SK-N-SH (cell line): ENCODE measurements around the gene LGSN. TPM values are rescaled to one million over a fixed set of nuclear protein-coding genes. Genes with fewer than 3 reads are reported as not detected.

ENCODE experiments used
- CTCF ChIA-PET: fragments of 300-600, 350-600 bp; formaldehyde crosslinking; extraction: SDS; loops from one replicate; lab custom pipeline; 2021; lab: Yijun Ruan, JAX
- POLR2A ChIA-PET: fragments of 350-600 bp; sonication (Branson Sonifier 250); formaldehyde crosslinking; extraction: SDS; loops from one replicate; lab custom pipeline; 2020; ENCODE audit warnings: antibody characterized with exemption, inconsistent platforms; lab: Yijun Ruan, JAX
- DNase-seq: peaks from one replicate; pipeline ENCODE4 v3.0.0; 2012
- H2AFZ ChIP-seq: fragments of 200-600 bp; sonication (generic); 2 replicates; pipeline ENCODE4 v1.8.1; 2016; ENCODE audit warnings: antibody characterized with exemption, mild to moderate bottlenecking, low read depth
- H3F3A ChIP-seq: fragments of 200-600 bp; sonication (generic); replicated peaks from 2 replicates; pipeline ENCODE3; 2016; ENCODE audit warnings: antibody characterized with exemption, mild to moderate bottlenecking; ENCODE audit not compliant: insufficient read depth
- H3K27ac ChIP-seq, 2 experiments: fragments of 200-500 bp in 1 of 2; fragments of 200-600 bp in 1 of 2; sonication (Bioruptor generic) in 1 of 2; sonication (generic), shearing (Covaris generic) in 1 of 2; 2 replicates each; pipeline versions ENCODE4 v1.5.1 to v1.6.1; 2014 to 2016; ENCODE audit warnings: low read depth in 2 of 2, inconsistent platforms in 1 of 2, low read length in 1 of 2, mild to moderate bottlenecking in 1 of 2, mixed read lengths in 1 of 2
- H3K27me3 ChIP-seq: fragments of 200-600 bp; sonication (generic), shearing (Covaris generic); 2 replicates; pipeline ENCODE4 v1.6.1; 2016; ENCODE audit warnings: mixed run types; ENCODE audit not compliant: insufficient read depth
- H3K36me3 ChIP-seq, 2 experiments: fragments of 200-500 bp in 1 of 2; fragments of 200-600 bp in 1 of 2; sonication (Bioruptor generic) in 1 of 2; sonication (generic) in 1 of 2; replicated peaks in 1 of 2; 2 replicates each; pipeline versions ENCODE3 to v1.5.1; 2014 to 2016; ENCODE audit warnings: low read length in 1 of 2, mild to moderate bottlenecking in 1 of 2; ENCODE audit not compliant: insufficient read depth in 2 of 2, control insufficient read depth in 1 of 2
- H3K4me1 ChIP-seq, 2 experiments: fragments of 200-500 bp in 1 of 2; fragments of 200-600 bp in 1 of 2; sonication (Bioruptor generic) in 1 of 2; sonication (generic), shearing (Covaris generic) in 1 of 2; 2 replicates each; pipeline versions ENCODE4 v1.5.1 to v1.6.1; 2014 to 2016; ENCODE audit warnings: low read depth in 1 of 2, low read length in 1 of 2, mixed run types in 1 of 2; ENCODE audit not compliant: insufficient read depth in 2 of 2, control insufficient read depth in 1 of 2
- H3K4me2 ChIP-seq: fragments of 200-600 bp; sonication (generic), shearing (Covaris generic); 2 replicates; pipeline ENCODE4 v1.6.1; 2017; ENCODE audit warnings: mixed run types
- H3K4me3 ChIP-seq, 2 experiments: fragments of 200-500 bp in 1 of 2; fragments of 200-600 bp in 1 of 2; sonication (Bioruptor generic) in 1 of 2; sonication (generic), shearing (Covaris generic) in 1 of 2; 2 replicates each; pipeline versions ENCODE4 v1.5.1 to v1.8.1; 2014 to 2016; ENCODE audit warnings: low read depth in 2 of 2, inconsistent platforms in 1 of 2, low read length in 1 of 2, mild to moderate bottlenecking in 1 of 2, mixed read lengths in 1 of 2, moderate library complexity in 1 of 2
- H3K79me2 ChIP-seq: fragments of 200-600 bp; sonication (generic); 2 replicates; pipeline ENCODE4 v1.8.1; 2017; ENCODE audit warnings: mild to moderate bottlenecking; ENCODE audit not compliant: insufficient read depth
- H3K9ac ChIP-seq: fragments of 200-600 bp; sonication (generic); 2 replicates; pipeline ENCODE4 v1.6.1; 2017; ENCODE audit warnings: mixed run types
- H3K9me2 ChIP-seq: fragments of 200-600 bp; sonication (generic); 2 replicates; pipeline ENCODE4 v1.6.1; 2017; ENCODE audit warnings: mixed run types
- H3K9me3 ChIP-seq: fragments of 200-600 bp; sonication (generic); 2 replicates; pipeline ENCODE4 v1.6.1; 2017; ENCODE audit warnings: mixed run types, mild to moderate bottlenecking, moderate library complexity
- H4K20me1 ChIP-seq: fragments of 200-600 bp; sonication (generic); 2 replicates; pipeline ENCODE4 v1.6.1; 2017; ENCODE audit warnings: mild to moderate bottlenecking, mixed run types; ENCODE audit not compliant: insufficient read depth
- GABPA ChIP-seq: IDR thresholded peaks from 2 replicates; pipeline ENCODE4 v1.4.0; 2012; ENCODE audit warnings: low read depth, mild to moderate bottlenecking
- GATA2 ChIP-seq: sonication (generic); formaldehyde crosslinking; IDR thresholded peaks from 2 replicates; pipeline ENCODE4 v1.5.0; 2020; ENCODE audit warnings: mild to moderate bottlenecking, missing genetic modification reagents
- IRF3 ChIP-seq: fragments of 150-350 bp; IDR thresholded peaks from 2 replicates; pipeline ENCODE4 v1.6.1; 2016; ENCODE audit warnings: mild to moderate bottlenecking, low read depth, low read length
- JUND ChIP-seq: IDR thresholded peaks from 2 replicates; pipeline ENCODE4 v1.4.0; 2012
- MEF2A ChIP-seq: IDR thresholded peaks from 2 replicates; pipeline ENCODE4 v1.4.0; 2012; ENCODE audit warnings: low read depth, borderline replicate concordance
- MXI1 ChIP-seq: IDR thresholded peaks from 2 replicates; pipeline ENCODE4 v1.6.1; 2012; ENCODE audit warnings: mild to moderate bottlenecking, low read depth, low read length, improper control_type of control experiment
- NFIC ChIP-seq: IDR thresholded peaks from 2 replicates; pipeline ENCODE4 v1.4.0; 2012; ENCODE audit warnings: borderline replicate concordance
- NRF1 ChIP-seq: IDR thresholded peaks from 2 replicates; pipeline ENCODE4 v1.6.1; 2012; ENCODE audit warnings: low read depth, mild to moderate bottlenecking, low read length
- PBX3 ChIP-seq: IDR thresholded peaks from 2 replicates; pipeline ENCODE4; 2012
- POLR2AphosphoS5 ChIP-seq: IDR thresholded peaks from 2 replicates; pipeline ENCODE4 v1.6.1; 2012; ENCODE audit warnings: low read depth, low read length
- RCOR1 ChIP-seq: fragments of 150-350 bp; IDR thresholded peaks from 2 replicates; pipeline ENCODE4 v1.6.1; 2017; ENCODE audit warnings: antibody characterized with exemption, low read length
- SIN3A ChIP-seq: IDR thresholded peaks from 2 replicates; pipeline ENCODE4 v1.6.1; 2012; ENCODE audit warnings: low read depth, mild to moderate bottlenecking, low read length, moderate library complexity, borderline replicate concordance
- SMC3 ChIP-seq: IDR thresholded peaks from 2 replicates; pipeline ENCODE4 v1.6.1; 2012; ENCODE audit warnings: low read depth, low read length, improper control_type of control experiment
- TAF1 ChIP-seq: IDR thresholded peaks from 2 replicates; pipeline ENCODE4 v1.6.1; 2012; ENCODE audit warnings: low read depth, mild to moderate bottlenecking, low read length, moderate library complexity, borderline replicate concordance
- TEAD4 ChIP-seq: IDR thresholded peaks from 2 replicates; pipeline ENCODE4 v1.4.0; 2012; ENCODE audit warnings: mild to moderate bottlenecking, borderline replicate concordance; ENCODE audit not compliant: insufficient read depth
- WGBS: methylation state at CpG from one replicate; pipeline ENCODE4 v1.1.6; 2017; ENCODE audit warnings: low lambda C conversion rate; 5-methylcytosine and 5-hydroxymethylcytosine counted together
- polyA plus RNA-seq, 3 experiments: library from polyadenylated mRNA; depleted of rRNA; stranded (reverse); fragments of >200 nt; gene quantifications; 2 replicates each; pipeline ENCODE4 v1.2.3, GENCODE V29; 2012
- TF ChIP-seq, protein P1 (sequence below): fragments of 150-350 bp; IDR thresholded peaks from 2 replicates; pipeline ENCODE4 v1.6.1; 2017; ENCODE audit warnings: antibody characterized with exemption, low read length, low read depth, borderline replicate concordance
- TF ChIP-seq, protein P2 (sequence below): IDR thresholded peaks from 2 replicates; pipeline ENCODE4 v1.4.0; 2012; ENCODE audit warnings: low read depth, borderline replicate concordance

LGSN gene
- polyA plus RNA-seq, 1 of the 3 experiments (the other 2 are of a cell fraction) = not detected

DNA sequence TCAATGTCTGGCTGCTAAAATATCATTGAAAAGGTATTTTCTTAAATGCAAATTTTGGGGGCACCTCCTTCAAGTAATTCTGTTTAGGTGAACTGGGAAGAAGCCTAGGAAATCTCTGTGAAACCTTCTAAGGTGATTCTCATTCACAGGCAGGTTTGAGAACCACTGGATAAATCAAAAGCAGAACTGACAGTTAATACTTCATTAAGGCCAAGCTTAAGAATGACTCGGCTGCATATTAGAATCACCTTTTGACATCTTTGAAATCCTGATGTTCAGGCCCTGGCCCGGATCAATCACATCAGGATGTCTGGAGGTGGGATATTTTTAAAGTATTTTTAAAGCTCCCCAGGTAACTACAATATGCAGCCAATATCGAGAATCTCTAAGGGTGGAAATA lies 58.0 kb downstream of the LGSN start:
- H3K79me2 ChIP-seq = no peaks in the 10 kb centered on the region
- no peaks in the 10 kb centered on the region for H3K27me3 ChIP-seq
- no peak overlapping the region for H3K4me3 ChIP-seq
- H3K4me1 ChIP-seq = no peaks in the 10 kb centered on the region
- no peaks in the 10 kb centered on the region for H3K9me3 ChIP-seq
- no peak overlapping the region for H3K4me2 ChIP-seq
- no peaks in the 10 kb centered on the region for H4K20me1 ChIP-seq
- no peaks in the 10 kb centered on the region for H3F3A ChIP-seq
- H3K9me2 ChIP-seq = no peaks in the 10 kb centered on the region
- no peaks in the 10 kb centered on the region for H3K36me3 ChIP-seq
- DNase-seq = no peak
- no peak overlapping the region for H3K9ac ChIP-seq
- H3K27ac ChIP-seq = no peak overlapping the region
- 6% methylated on average over 3 of the region's 3 CpGs for WGBS
- no peak for TF ChIP-seq GABPA
- TF ChIP-seq, protein P1, sequence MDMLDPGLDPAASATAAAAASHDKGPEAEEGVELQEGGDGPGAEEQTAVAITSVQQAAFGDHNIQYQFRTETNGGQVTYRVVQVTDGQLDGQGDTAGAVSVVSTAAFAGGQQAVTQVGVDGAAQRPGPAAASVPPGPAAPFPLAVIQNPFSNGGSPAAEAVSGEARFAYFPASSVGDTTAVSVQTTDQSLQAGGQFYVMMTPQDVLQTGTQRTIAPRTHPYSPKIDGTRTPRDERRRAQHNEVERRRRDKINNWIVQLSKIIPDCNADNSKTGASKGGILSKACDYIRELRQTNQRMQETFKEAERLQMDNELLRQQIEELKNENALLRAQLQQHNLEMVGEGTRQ = no peak
- TF ChIP-seq JUND = no peak
- TF ChIP-seq POLR2AphosphoS5 = no peak
- no peak for TF ChIP-seq RCOR1
- TF ChIP-seq, protein P2, sequence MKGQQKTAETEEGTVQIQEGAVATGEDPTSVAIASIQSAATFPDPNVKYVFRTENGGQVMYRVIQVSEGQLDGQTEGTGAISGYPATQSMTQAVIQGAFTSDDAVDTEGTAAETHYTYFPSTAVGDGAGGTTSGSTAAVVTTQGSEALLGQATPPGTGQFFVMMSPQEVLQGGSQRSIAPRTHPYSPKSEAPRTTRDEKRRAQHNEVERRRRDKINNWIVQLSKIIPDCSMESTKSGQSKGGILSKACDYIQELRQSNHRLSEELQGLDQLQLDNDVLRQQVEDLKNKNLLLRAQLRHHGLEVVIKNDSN = no peak
- no peak for TF ChIP-seq GATA2 (CRISPR knock-in tag)
- no peak for TF ChIP-seq TEAD4
- TF ChIP-seq SIN3A = no peak
- TF ChIP-seq SMC3 = no peak
- TF ChIP-seq PBX3 = no peak
- TF ChIP-seq NRF1 = no peak
- CTCF ChIA-PET = no interaction called here
- POLR2A ChIA-PET = no interaction called here
- no peak overlapping the region for H2AFZ ChIP-seq

- no peak overlapping the region for H2AFZ ChIP-seq
- no peaks in the 10 kb centered on the region for H3K4me1 ChIP-seq
- H3K4me2 ChIP-seq = no peak overlapping the region
- no peaks in the 10 kb centered on the region for H3K9me3 ChIP-seq
- ChIA-PET CTCF (interaction anchor here (3.4 kb wide), 1 partner anchor 13 kb away, joined by 13 read pairs; no protein-coding TSS in a partner anchor), POLR2A (no interaction called here)
- H3K27me3 ChIP-seq = no peaks in the 10 kb centered on the region
- no peak overlapping the region for H3K27ac ChIP-seq
- TF ChIP-seq SMC3 (no peak), MXI1 (no peak), NFIC (no peak), TAF1 (no peak), RCOR1 (no peak), IRF3 (no peak), MEF2A (no peak)
- H3K4me3 ChIP-seq = no peak overlapping the region
- no peaks in the 10 kb centered on the region for H4K20me1 ChIP-seq
- H3K9me2 ChIP-seq = no peaks in the 10 kb centered on the region
- no peaks in the 10 kb centered on the region for H3K79me2 ChIP-seq
- H3F3A ChIP-seq = no peaks in the 10 kb centered on the region
- no peak for DNase-seq
- no peak overlapping the region for H3K9ac ChIP-seq
- no peaks in the 10 kb centered on the region for H3K36me3 ChIP-seq
Measured at GRCh38 chr6:63259153-63259552, 60.6 kb downstream of the LGSN start.
